Neural progenitor cell (in vitro differentiated cells): ENCODE data around the gene NFATC1. TPM values are rescaled to one million over a fixed set of nuclear protein-coding genes. Genes with fewer than 3 reads are reported as not detected.

Experiments
- DNase-seq: peaks from one replicate; pipeline ENCODE4 v3.0.0-alpha.2; 2016; ENCODE audit warnings: low spot score
- H2AFZ ChIP-seq: fragments of 200-600 bp; sonication (generic); replicated peaks from 2 replicates; pipeline ENCODE4 v1.6.1; 2016; ENCODE audit warnings: antibody characterized with exemption
- H3F3A ChIP-seq: fragments of 200-600 bp; sonication (generic); 2 replicates; pipeline ENCODE4 v1.6.1; 2016; ENCODE audit warnings: antibody characterized with exemption, low read depth
- H3K27ac ChIP-seq: fragments of 200-600 bp; sonication (generic); 2 replicates; pipeline ENCODE4 v1.5.1; 2016; ENCODE audit warnings: mild to moderate bottlenecking
- H3K27me3 ChIP-seq: fragments of 200-600 bp; sonication (generic); 2 replicates; pipeline ENCODE4 v1.6.1; 2016; ENCODE audit warnings: mild to moderate bottlenecking, moderate library complexity
- H3K36me3 ChIP-seq: fragments of 200-600 bp; sonication (generic); 2 replicates; pipeline ENCODE4 v1.5.1; 2016
- H3K4me1 ChIP-seq: fragments of 200-600 bp; sonication (generic); 2 replicates; pipeline ENCODE4 v1.6.1; 2016; ENCODE audit warnings: mixed run types
- H3K4me2 ChIP-seq: fragments of 200-600 bp; sonication (generic); 2 replicates; pipeline ENCODE4 v1.6.1; 2016
- H3K4me3 ChIP-seq: fragments of 200-600 bp; sonication (generic); 2 replicates; pipeline ENCODE4 v1.5.1; 2016
- H3K79me2 ChIP-seq: fragments of 200-600 bp; sonication (generic); 2 replicates; pipeline ENCODE4 v1.6.1; 2016; ENCODE audit warnings: low read depth
- H3K9ac ChIP-seq: fragments of 200-600 bp; sonication (generic); 2 replicates; pipeline ENCODE4 v1.6.1; 2016
- H3K9me3 ChIP-seq: fragments of 200-600 bp; sonication (generic); 2 replicates; pipeline ENCODE4 v1.5.1; 2016; ENCODE audit warnings: low read depth
- H4K20me1 ChIP-seq: fragments of 200-600 bp; sonication (generic); 2 replicates; pipeline ENCODE4 v1.6.1; 2016; ENCODE audit warnings: low read depth
- H3K27ac Mint-ChIP-seq: 3 replicates; pipeline ENCODE4 v1.8.0; 2021; ENCODE audit warnings: mixed read lengths
- H3K27me3 Mint-ChIP-seq: 2 replicates; pipeline ENCODE4 v1.8.0; 2022; ENCODE audit warnings: low read depth, mild to moderate bottlenecking, inconsistent platforms, moderate library complexity, mixed read lengths; ENCODE audit not compliant: insufficient read depth
- H3K36me3 Mint-ChIP-seq: 3 replicates; pipeline ENCODE4 v1.8.0; 2021; ENCODE audit warnings: mixed read lengths
- H3K4me1 Mint-ChIP-seq: 3 replicates; pipeline ENCODE4 v1.8.0; 2021; ENCODE audit warnings: mixed read lengths
- H3K4me3 Mint-ChIP-seq: 3 replicates; pipeline ENCODE4 v1.8.0; 2021; ENCODE audit warnings: mild to moderate bottlenecking, moderate library complexity, mixed read lengths
- H3K9me3 Mint-ChIP-seq: 3 replicates; pipeline ENCODE4 v1.8.0; 2020; ENCODE audit warnings: mixed read lengths
- CTCF ChIP-seq: fragments of 200-600 bp; sonication (generic); IDR thresholded peaks from 2 replicates; pipeline ENCODE4 v1.5.1; 2017; ENCODE audit warnings: antibody characterized with exemption, mild to moderate bottlenecking
- EZH2 ChIP-seq: fragments of 200-600 bp; sonication (generic); IDR thresholded peaks from 2 replicates; pipeline ENCODE4 v1.6.1; 2017; ENCODE audit warnings: antibody characterized with exemption, mild to moderate bottlenecking, moderate library complexity
- EZH2phosphoT487 ChIP-seq: fragments of 200-600 bp; sonication (generic); IDR thresholded peaks from 2 replicates; pipeline ENCODE4 v1.6.1; 2017; ENCODE audit warnings: antibody characterized with exemption
- total RNA-seq: library from RNA; depleted of rRNA; stranded (reverse); fragments of >200 nt; gene quantifications from 2 replicates; pipeline ENCODE4 v1.2.3, GENCODE V29; 2015; ENCODE audit warnings: low replicate concordance

The NFATC1 gene
- total RNA-seq, 1 donor from 2014 or later, result 2.3 TPM

GRCh38 chr18:79563949-79564348 lies 168.2 kb downstream of the NFATC1 start:
- Mint-ChIP-seq H3K27ac (no peak overlapping the region), H3K9me3 (peaks cover 9% of the 10 kb centered on the region), H3K36me3 (no peaks in the 10 kb centered on the region), H3K27me3 (peaks cover 14% of the 10 kb centered on the region), H3K4me1 (peaks cover 26% of the 10 kb centered on the region), H3K4me3 (no peak overlapping the region)
- Histone ChIP-seq H3F3A (peaks cover 13% of the 10 kb centered on the region), H3K9me3 (no peaks in the 10 kb centered on the region), H3K27ac (no peak overlapping the region), H3K4me2 (no peak overlapping the region), H3K4me1 (peaks cover 21% of the 10 kb centered on the region), H4K20me1 (no peaks in the 10 kb centered on the region), H3K9ac (no peak overlapping the region), H3K27me3 (no peaks in the 10 kb centered on the region), H2AFZ (no peak overlapping the region), H3K79me2 (no peaks in the 10 kb centered on the region), H3K4me3 (no peak overlapping the region), H3K36me3 (no peaks in the 10 kb centered on the region)
- TF ChIP-seq EZH2phosphoT487 (no peak), EZH2 (no peak), CTCF (no peak)
- DNase-seq, result no peak

GRCh38 chr18:79564441-79564840 lies 168.7 kb downstream of the NFATC1 start:
- Histone ChIP-seq H3K4me2 (no peak overlapping the region), H3K27ac (no peak overlapping the region), H3K27me3 (no peaks in the 10 kb centered on the region), H3K36me3 (no peaks in the 10 kb centered on the region), H3K4me3 (no peak overlapping the region), H3F3A (peaks cover 13% of the 10 kb centered on the region), H3K9ac (no peak overlapping the region), H4K20me1 (no peaks in the 10 kb centered on the region), H3K4me1 (peaks cover 21% of the 10 kb centered on the region), H2AFZ (no peak overlapping the region), H3K9me3 (no peaks in the 10 kb centered on the region), H3K79me2 (no peaks in the 10 kb centered on the region)
- Mint-ChIP-seq H3K9me3 (peaks cover 6% of the 10 kb centered on the region), H3K27me3 (peaks cover 13% of the 10 kb centered on the region), H3K27ac (no peak overlapping the region), H3K4me1 (peaks cover 29% of the 10 kb centered on the region), H3K4me3 (no peak overlapping the region), H3K36me3 (no peaks in the 10 kb centered on the region)
- DNase-seq, result no peak
- TF ChIP-seq CTCF (no peak), EZH2phosphoT487 (no peak), EZH2 (no peak)

GRCh38 chr18:79566771-79567431 lies 171.2 kb downstream of the NFATC1 start:
- no peak overlapping the region for H3K27ac ChIP-seq
- peaks cover 15% of the 10 kb centered on the region for H3K27me3 Mint-ChIP-seq
- H3F3A ChIP-seq, result peaks cover 13% of the 10 kb centered on the region
- no peaks in the 10 kb centered on the region for H3K79me2 ChIP-seq
- no peaks in the 10 kb centered on the region for H3K36me3 ChIP-seq
- no peak overlapping the region for H3K4me3 ChIP-seq
- peak; percentile 66 for DNase-seq
- H3K4me3 Mint-ChIP-seq, result no peak overlapping the region
- H3K9me3 ChIP-seq, result no peaks in the 10 kb centered on the region
- H3K9ac ChIP-seq, result no peak overlapping the region
- TF ChIP-seq EZH2 (no peak), EZH2phosphoT487 (no peak), CTCF (no peak)
- peak overlapping the region; percentile 92 for H3K27ac Mint-ChIP-seq
- H3K27me3 ChIP-seq, result no peaks in the 10 kb centered on the region
- H3K4me1 Mint-ChIP-seq, result peaks cover 29% of the 10 kb centered on the region
- H2AFZ ChIP-seq, result peak overlapping the region; percentile 38
- H3K4me2 ChIP-seq, result peak overlapping the region; percentile 54
- H3K36me3 Mint-ChIP-seq, result no peaks in the 10 kb centered on the region
- peaks cover 5% of the 10 kb centered on the region for H3K9me3 Mint-ChIP-seq
- H3K4me1 ChIP-seq, result peaks cover 21% of the 10 kb centered on the region
- H4K20me1 ChIP-seq, result no peaks in the 10 kb centered on the region
